Muscle layer of colon (tissue), 2 donors: Measurements from ENCODE around the gene SIRPG.

Experiments used
- H3K27ac ChIP-seq: one replicate; pipeline ENCODE4 v1.7.0; 2013; ENCODE audit warnings: low read depth, mild to moderate bottlenecking, low read length, moderate library complexity
- H3K27me3 ChIP-seq, 2 donors: one replicate each; pipeline ENCODE4 v1.7.0; 2013; ENCODE audit warnings: low read length in 2 of 2, mild to moderate bottlenecking in 2 of 2; ENCODE audit not compliant: insufficient read depth in 2 of 2, control insufficient read depth in 1 of 2
- H3K36me3 ChIP-seq: one replicate; pipeline ENCODE4 v1.7.0; 2013; ENCODE audit warnings: mild to moderate bottlenecking, low read length; ENCODE audit not compliant: insufficient read depth
- H3K4me1 ChIP-seq: one replicate; pipeline ENCODE4 v1.7.0; 2013; ENCODE audit warnings: mild to moderate bottlenecking, low read length; ENCODE audit not compliant: insufficient read depth
- H3K4me3 ChIP-seq, 2 donors: one replicate each; pipeline ENCODE4 v1.7.0; 2013; ENCODE audit warnings: low read length in 2 of 2, low read depth in 1 of 2, mild to moderate bottlenecking in 1 of 2, moderate library complexity in 1 of 2
- H3K9ac ChIP-seq: one replicate; pipeline ENCODE4 v1.7.0; 2013; ENCODE audit warnings: low read length
- H3K9me3 ChIP-seq: one replicate; pipeline ENCODE4 v1.7.0; 2013; ENCODE audit warnings: mild to moderate bottlenecking, low read length
- donor health status: abdominal sarcoma.
- donor health status: Adenocarcinoma of cecum.

Gene SIRPG

GRCh38 chr20:1688886-1689538 lies 31.4 kb upstream of the SIRPG start:
- H3K4me3 ChIP-seq: no peak overlapping the region
- no peaks in the 10 kb centered on the region for H3K36me3 ChIP-seq
- H3K9ac ChIP-seq: no peak overlapping the region
- no peak overlapping the region for H3K27ac ChIP-seq
- no peaks in the 10 kb centered on the region for H3K27me3 ChIP-seq
- H3K9me3 ChIP-seq: no peaks in the 10 kb centered on the region
- no peaks in the 10 kb centered on the region for H3K4me1 ChIP-seq

DNA sequence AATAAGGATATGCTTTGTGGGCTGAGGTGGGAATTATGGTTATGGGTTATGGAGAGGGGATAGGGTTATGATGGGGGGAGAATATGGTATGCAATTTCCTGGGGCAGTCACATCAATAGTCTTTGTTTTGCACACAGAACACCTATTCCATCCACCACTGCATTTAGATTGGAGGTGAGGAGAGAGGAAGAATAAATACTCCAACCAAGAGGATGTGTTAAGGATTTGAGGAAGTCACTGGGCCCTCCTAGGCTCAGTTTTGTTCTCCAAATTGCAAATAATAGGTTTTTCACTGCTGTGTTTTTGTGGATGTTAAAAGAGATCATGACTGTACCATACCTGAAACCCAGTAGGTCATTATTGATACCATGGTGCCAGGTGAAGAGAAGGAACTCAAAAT lies 29.5 kb upstream of the SIRPG start:
- Histone ChIP-seq H3K27me3 (no peaks in the 10 kb centered on the region), H3K36me3 (no peaks in the 10 kb centered on the region), H3K27ac (no peak overlapping the region), H3K9me3 (no peaks in the 10 kb centered on the region), H3K4me3 (no peak overlapping the region), H3K9ac (no peak overlapping the region), H3K4me1 (no peaks in the 10 kb centered on the region)

- Histone ChIP-seq H3K27ac (no peak overlapping the region), H3K9me3 (no peaks in the 10 kb centered on the region), H3K9ac (no peak overlapping the region), H3K4me3 (no peak overlapping the region), H3K4me1 (no peaks in the 10 kb centered on the region), H3K36me3 (no peaks in the 10 kb centered on the region), H3K27me3 (no peaks in the 10 kb centered on the region)
Observed at GRCh38 chr20:1686151-1686748, 28.7 kb upstream of the SIRPG start.

- Histone ChIP-seq H3K27me3 (no peaks in the 10 kb centered on the region), H3K4me3 (no peak overlapping the region), H3K36me3 (no peaks in the 10 kb centered on the region), H3K9me3 (no peaks in the 10 kb centered on the region), H3K27ac (no peak overlapping the region), H3K9ac (no peak overlapping the region), H3K4me1 (no peaks in the 10 kb centered on the region)
Observed at GRCh38 chr20:1685304-1686052, 27.9 kb upstream of the SIRPG start.

DNA sequence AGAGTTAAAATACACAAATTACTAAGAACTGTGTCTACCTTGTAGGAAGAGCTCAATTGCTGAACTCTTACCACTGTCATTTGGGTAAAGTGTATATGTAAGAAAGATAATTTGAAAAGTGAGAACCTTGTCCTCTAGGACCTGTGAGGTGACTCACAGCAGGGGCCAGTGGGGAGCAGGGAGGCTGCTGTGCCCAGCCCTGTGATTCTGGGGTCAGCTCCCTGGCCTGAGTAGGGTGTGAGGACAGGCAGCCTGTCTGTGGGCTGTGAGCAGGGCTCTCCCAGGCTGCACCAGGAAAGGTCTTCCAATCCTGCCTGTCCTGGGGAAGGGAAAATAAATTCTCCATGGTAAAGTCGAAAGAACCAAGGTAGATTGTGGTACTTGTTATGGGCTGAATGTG lies 27.3 kb upstream of the SIRPG start:
- no peaks in the 10 kb centered on the region for H3K27me3 ChIP-seq
- no peaks in the 10 kb centered on the region for H3K4me1 ChIP-seq

DNA sequence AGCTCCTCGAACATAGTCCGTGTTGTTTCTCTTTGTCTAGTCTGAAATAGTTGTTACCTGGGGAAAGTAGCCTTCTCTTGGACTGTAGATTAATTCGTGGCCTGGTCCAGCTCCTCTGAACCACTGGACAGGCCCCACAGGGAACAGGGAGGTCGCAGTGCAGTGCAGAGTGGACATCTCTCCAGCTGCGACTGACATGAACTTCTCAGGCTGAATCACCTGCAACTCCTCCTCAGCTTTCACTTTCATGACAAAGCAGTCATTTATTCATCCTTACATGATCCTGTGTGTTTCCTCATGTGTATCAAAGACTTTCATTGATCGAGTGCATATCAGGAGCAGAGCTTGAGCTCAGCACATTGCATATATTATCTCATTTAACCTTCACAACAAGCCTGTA lies 19.1 kb upstream of the SIRPG start:
- H3K9ac ChIP-seq: no peak overlapping the region
- no peaks in the 10 kb centered on the region for H3K4me1 ChIP-seq

More for the DNA sequence above, 27.3 kb upstream of the SIRPG start:
- Histone ChIP-seq H3K36me3 (no peaks in the 10 kb centered on the region), H3K9ac (no peak overlapping the region), H3K4me3 (no peak overlapping the region), H3K27ac (no peak overlapping the region), H3K9me3 (no peaks in the 10 kb centered on the region)

DNA sequence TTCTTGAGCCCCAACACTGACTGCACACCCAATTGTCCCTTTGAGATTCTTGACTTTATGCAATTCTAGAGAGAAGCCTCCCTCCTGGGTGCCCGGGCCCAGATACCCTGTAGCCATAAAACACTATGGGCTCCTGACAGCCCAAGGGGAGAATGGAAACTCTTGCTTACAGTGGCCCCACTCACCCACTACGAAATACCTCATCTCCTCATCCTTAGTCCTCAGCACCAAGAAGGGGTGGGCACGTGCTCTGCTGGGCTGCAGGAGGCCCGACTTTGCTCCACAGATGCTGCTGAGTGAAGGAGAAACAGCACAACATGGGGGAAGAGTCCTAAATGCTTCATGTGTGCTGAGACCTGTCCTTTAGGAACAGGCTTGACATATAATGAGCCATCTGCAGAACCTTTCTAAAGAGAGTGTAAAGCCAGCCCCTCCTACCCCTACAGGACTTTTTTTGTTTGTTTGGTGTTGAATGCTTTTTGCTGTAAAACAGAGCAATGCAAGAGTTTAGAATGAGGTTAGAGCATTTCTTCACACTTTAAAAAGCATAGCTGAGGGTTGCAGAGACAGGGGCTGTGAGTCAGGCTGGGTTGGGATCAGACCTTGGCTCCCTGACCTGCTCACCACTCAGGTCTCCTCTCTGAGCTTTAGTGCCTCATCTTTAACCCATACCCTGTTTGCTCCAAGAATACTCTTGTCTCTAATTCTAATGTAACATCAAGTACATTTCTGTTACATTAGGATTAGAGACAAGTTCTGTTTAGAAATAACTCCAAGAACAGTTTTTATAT lies 17.6 kb upstream of the SIRPG start:
- Histone ChIP-seq H3K9ac (no peak overlapping the region), H3K4me3 (no peak overlapping the region), H3K36me3 (no peaks in the 10 kb centered on the region), H3K9me3 (no peaks in the 10 kb centered on the region), H3K27ac (no peak overlapping the region), H3K27me3 (no peaks in the 10 kb centered on the region), H3K4me1 (no peaks in the 10 kb centered on the region)

More for the DNA sequence above, 19.1 kb upstream of the SIRPG start:
- Histone ChIP-seq H3K9me3 (no peaks in the 10 kb centered on the region), H3K4me3 (no peak overlapping the region), H3K27me3 (no peaks in the 10 kb centered on the region), H3K36me3 (no peaks in the 10 kb centered on the region), H3K27ac (no peak overlapping the region)

DNA sequence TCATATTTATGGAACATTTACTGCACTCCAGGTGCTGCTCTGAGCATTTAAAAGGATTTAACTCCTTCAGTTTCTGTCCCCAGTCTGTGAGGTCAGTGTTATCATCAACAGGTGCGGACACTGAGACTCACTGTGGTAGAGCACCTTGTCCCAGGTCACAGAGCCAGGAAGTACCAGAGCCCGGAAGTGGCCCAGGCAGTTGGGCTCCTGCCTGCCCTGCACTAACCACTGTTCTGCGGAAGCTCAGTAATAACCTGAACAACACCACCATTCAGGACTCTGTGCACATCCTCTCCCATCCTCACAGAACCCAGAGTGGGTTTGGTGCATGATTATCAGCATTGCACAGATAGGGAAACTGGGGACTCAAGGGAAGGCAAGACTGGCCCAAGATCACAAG lies 16.8 kb upstream of the SIRPG start:
- Histone ChIP-seq H3K27me3 (no peaks in the 10 kb centered on the region), H3K36me3 (no peaks in the 10 kb centered on the region), H3K9ac (no peak overlapping the region), H3K4me1 (no peaks in the 10 kb centered on the region), H3K27ac (no peak overlapping the region), H3K9me3 (no peaks in the 10 kb centered on the region), H3K4me3 (no peak overlapping the region)

DNA sequence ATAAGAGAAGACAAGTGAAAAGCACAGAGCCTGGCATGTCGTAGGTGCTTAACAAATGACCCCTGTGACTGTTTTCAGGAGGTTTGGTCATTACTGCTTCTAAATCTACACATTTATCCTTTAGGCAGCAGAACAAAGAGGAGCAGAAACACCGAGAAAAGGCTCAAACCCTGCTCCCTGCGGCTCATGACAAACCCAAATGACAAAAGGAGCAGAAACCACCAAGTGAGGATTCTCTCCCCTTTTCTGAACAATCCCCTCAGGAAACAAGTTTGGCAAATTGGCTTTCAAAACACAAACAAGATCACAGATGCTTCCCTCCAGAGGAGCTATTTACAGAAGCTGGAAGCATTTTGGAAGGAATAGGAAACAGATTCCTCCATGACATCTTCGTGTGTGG lies 15.8 kb upstream of the SIRPG start:
- no peaks in the 10 kb centered on the region for H3K4me1 ChIP-seq
- no peak overlapping the region for H3K4me3 ChIP-seq
- no peak overlapping the region for H3K9ac ChIP-seq
- H3K27me3 ChIP-seq: no peaks in the 10 kb centered on the region
- no peaks in the 10 kb centered on the region for H3K9me3 ChIP-seq
- no peak overlapping the region for H3K27ac ChIP-seq
- no peaks in the 10 kb centered on the region for H3K36me3 ChIP-seq

- H3K36me3 ChIP-seq: no peaks in the 10 kb centered on the region
- H3K27ac ChIP-seq: no peak overlapping the region
- no peaks in the 10 kb centered on the region for H3K9me3 ChIP-seq
- H3K4me3 ChIP-seq: no peak overlapping the region
- H3K27me3 ChIP-seq: no peaks in the 10 kb centered on the region
- H3K9ac ChIP-seq: no peak overlapping the region
- no peaks in the 10 kb centered on the region for H3K4me1 ChIP-seq
Observed at GRCh38 chr20:1672728-1673127, 15.1 kb upstream of the SIRPG start.

DNA sequence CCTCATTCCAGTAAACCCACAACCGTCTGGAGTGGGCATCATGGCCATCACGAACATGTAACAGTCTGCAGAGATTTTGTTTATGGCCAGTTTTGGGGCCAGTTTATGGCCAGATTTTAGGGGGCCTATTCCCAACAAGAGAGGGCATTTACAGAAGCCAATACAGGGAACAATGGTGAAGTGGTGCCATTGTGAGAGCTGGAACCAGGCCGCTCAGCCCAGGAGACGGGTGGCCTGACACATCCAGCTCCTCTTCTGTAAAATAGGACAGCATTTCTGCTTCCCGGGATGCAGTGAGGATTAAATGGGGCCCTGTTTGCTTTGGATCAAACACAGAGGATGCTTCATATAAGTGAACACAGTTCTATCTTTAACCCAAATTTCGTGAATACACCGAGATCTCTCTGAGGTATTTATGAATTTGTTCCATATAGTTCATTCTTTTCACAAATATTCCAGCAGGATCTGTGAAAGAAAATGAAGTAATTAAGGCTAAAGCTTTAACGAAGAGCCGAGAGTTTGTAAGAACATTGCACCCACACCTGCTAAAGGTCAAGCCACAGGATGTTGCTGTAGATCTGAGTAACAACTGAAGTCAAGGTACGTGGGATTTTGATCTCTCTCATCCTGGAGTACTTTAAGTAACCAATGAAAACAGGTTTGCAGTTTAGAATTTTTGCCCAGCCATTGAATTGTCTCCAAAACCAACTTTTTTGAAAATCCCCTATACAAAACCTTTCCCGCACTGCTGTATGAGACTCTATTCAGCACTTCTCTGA lies 14.5 kb upstream of the SIRPG start:
- no peaks in the 10 kb centered on the region for H3K27me3 ChIP-seq
- no peak overlapping the region for H3K27ac ChIP-seq
- no peak overlapping the region for H3K9ac ChIP-seq
- no peaks in the 10 kb centered on the region for H3K9me3 ChIP-seq
- no peak overlapping the region for H3K4me3 ChIP-seq
- H3K36me3 ChIP-seq: no peaks in the 10 kb centered on the region
- no peaks in the 10 kb centered on the region for H3K4me1 ChIP-seq
